NOMO-1 treated with dmso at 0.1 percent for 144 hours (cell line): ENCODE results near the gene ATP13A4.
"Not testable (repeated sequence)": the region's sequence is repeated elsewhere in the genome, so short reads cannot be mapped to it uniquely, and the experiment has no call there.

Experiments
- DNase-seq: peaks from one replicate; lab custom pipeline; 2025; ENCODE audit not compliant: unreplicated experiment; lab: John Stamatoyannopoulos, UW

Gene ATP13A4

DNA sequence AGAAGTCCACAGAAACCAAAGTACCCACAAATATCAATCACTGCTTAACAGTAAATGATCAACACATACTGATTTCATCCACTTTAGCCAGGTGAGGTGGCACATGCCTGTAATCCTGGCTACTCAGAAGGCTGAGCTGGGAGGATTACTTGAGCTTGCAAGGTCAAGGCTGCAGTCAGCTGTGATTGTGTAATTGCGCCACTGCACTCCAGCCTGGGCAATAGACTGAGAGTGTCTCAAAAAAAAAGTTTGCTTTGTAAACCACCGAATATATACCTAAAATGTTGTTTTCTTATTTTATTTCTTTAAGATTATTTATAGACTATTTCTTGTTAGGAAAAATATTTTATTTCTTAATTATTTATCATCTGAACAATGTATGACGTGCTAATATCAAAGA, 8.7 kb upstream of the ATP13A4 start:
- DNase-seq: no peak

DNA sequence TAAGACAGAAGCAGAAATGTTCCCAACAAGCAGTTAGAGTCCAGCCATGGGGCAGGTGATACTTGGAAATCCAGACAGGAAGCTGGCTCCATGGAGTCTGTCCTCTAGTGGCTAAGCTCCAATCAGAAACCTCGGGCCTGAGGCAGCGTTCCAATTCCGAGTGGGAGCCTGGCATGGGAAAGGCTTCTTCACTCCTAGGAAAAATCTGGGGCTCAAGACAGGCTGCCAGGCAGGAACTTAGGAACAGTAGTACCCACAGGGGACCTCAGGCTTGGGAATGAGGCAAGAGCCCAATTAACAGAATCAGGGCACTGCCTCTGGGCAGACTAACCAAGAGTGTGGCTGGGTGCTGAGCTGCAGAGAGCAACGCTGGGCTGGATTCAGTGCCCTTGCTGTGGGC, 6.2 kb upstream of the ATP13A4 start:
- DNase-seq: no peak

DNA sequence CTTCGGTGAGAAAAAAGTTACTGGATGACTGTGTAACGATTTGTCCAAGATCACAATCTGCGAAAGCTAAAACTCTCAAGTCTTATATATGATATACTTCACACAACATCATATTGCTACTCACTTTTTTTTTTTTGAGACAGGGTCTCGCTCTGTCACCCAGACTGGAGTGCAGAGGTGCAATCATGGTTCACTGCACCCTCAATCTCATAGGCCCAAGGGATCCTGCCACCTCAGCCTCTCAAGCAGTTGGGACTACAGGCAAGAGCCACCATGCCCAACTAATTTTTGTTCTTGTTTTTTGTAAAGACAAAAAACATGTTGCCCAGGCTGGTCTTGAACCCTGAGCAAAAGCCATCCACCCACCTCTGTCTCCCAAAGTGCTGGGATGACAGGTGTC, 5.4 kb upstream of the ATP13A4 start:
- no peak for DNase-seq

DNA sequence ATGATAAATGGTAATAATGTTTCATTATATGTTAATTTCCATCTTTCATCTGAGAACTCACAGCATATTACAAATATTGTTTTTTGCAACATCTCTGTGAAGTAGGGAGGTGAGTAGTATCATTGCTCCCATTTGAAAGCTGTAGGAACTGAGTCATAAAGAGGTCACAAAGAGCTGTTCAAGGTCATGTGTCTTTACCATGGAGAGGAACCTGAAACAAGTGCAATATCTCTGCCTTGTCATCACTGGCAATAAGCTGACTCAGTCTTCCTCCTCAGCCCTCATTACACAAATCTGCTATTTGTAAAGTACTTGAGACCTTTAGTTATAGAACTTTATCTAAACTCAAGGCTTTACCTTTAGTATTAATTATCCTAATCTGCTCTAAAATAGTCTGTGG, 4.4 kb upstream of the ATP13A4 start:
- no peak for DNase-seq

DNA sequence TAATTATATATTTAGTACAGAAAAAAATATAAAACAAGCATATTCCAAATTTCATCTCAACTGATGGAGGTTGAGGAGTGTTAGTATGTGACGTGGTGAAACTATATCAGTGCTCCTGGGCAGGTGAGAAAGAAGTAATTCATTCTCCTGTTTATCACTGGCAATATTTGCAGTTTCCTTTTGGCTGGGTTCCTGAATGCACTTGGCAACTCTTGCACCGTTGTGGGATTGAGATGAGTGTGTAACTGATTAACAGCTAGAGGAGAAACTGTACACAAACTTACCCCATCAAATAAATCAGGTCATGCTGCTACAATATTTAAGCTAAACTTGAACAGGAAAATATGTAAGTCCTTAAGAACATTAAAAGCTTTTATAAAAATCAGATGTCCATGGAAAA, 2.1 kb upstream of the ATP13A4 start:
- no peak for DNase-seq

DNA sequence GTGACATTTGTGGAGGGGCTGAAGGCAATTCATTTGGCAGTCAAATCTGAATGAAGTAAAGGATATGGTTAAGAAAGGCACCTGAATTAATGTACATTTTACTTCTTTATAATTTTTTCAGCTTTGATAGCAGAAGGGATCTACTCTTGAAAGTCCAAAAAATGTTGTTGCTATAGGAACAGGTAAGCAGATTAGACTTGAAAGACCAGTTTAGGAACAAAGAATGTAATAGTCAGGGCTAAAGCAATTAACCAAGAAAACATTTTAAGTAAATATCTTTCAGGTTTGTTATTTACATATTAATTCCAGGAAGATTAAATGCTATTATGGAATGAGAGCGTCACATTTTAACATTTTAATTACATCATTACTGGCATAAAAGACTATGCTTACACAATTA, 1.1 kb downstream of the ATP13A4 start:
- no peak for DNase-seq

DNA sequence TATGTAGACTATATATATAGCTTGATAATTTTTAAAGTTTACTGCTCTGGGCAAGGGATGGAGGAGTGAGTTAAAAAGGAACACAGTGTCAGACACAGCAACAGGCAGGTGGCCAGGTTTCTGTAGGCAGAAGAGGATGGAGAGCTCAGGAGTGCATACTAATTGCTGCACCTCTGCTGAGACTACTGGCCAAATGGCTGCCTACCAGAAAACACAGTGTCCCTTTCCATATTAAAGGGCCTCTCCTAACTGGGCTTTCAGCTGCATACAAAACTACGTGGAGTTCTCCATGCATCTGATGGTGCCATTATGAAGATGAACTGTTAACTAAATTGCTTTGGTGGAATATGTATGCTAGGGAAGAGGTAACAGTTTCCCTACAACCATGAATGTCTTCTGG, 1.8 kb downstream of the ATP13A4 start:
- no peak for DNase-seq

DNA sequence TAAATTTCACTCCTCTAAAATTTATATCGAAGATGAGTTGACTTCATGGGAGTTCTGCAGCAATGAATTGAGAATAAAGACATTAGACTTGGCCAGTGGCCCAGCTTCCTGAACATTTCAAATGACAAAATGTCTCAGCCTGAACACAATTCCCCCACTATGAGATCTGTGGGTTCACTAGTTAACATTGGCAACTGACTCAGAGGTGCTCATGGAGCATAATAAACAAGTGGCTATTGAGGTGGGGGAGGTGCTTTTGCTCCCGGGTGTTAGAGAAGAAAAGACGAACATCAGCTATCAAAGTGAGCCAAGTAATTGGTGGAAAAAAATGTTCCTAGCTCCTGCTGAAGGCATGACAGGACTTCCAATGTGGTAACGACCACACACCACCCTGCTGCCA, 6.3 kb downstream of the ATP13A4 start:
- DNase-seq: no peak

DNA sequence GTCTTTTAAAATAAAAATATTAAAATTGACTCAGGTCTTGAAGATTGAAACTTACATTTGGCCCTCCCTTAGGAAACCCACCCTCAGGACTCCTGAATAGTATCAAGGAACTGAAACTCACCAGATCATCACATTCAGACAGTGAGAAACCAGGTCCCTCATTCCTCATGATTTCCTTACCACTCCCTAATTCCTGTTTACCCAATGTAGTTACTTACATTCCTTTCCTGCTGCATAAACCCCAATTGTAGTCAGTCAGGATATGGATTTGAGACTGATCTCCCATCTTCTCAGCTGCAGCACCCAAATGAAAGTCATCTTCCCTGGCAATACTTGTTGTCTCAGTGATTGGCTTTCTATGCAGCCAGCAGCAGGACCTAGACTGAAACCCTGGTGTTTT, 8.6 kb downstream of the ATP13A4 start:
- DNase-seq: no peak

DNA sequence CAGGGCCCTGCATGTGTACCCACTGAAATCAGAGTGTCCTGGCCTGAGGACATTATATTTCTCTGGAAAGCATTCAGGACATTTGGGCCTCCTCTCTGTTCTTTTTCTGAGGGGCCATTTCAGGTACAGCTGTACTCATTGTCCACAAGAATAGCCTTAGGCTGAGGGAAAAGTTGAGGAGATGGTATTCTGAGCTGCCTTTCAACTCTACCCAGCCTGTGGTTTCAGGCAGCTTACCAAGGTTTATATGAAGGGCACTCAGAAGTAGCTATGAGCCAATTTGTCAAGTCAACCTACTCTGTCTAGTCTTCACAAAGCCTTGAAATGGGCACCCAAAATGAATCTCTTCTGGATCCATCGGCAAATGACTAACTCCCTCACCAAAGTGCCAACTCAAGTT, 9.4 kb downstream of the ATP13A4 start:
- no peak for DNase-seq

DNA sequence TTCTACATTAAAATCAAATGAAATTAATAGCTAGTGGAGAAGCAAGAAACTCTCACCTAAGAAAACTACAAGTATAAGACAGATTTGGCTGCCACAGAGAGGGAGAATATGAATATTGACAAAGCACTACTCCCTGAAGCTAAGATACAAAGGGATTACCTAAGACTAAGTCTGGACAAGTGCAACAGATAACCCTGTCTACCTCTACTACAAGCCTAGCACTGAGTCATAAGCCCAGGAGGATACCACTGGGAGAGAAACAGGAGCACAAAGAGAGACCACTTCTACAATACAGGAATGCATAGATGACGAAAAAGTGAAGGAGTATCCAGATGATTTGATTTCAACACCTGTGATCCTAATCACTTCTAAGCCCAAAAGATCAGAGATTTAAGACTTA, 10.4 kb downstream of the ATP13A4 start:
- DNase-seq: no peak

DNA sequence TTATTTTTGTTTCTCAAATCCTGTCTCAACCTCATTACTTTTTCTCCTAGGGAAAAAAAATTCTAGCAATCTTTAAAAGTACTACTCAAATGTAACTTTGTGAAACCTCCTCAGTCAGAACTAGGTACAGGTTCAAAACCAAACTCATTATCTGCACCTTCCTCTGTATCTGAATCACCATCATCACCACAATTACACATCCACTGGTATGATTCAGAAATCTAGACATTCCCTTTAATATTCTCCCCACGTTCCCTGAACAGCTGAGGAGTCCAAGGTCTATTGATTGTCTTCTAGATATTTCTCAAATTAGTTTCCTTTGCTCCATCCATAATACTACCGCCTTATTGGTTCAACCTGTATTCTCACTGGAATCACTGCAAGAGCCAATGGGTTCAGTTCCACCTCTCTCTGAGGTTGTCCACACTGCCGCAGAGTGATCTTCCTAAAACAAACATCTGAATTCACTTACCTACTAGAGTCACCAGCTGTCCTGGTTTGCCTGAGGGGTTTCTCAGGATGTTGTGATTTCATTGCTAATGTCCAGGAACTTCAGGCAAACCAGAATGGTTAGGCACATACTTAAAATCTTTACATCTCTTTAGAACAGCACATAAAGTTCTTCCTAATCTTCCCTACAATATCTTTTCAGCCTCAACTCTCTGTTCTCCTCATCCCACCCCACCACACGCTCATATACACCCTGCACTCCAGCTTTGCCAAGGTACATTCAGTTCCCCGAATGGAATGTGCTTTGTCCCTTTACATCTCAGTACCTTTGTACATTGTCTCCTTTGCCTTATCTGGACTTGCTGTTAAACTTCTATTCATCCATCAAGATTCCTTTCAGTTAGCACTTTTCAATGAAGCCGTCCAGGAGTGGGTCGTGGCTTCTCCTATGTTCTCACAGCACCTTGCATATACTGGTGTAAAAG, 24.2 kb downstream of the ATP13A4 start:
- DNase-seq: no peak

DNA sequence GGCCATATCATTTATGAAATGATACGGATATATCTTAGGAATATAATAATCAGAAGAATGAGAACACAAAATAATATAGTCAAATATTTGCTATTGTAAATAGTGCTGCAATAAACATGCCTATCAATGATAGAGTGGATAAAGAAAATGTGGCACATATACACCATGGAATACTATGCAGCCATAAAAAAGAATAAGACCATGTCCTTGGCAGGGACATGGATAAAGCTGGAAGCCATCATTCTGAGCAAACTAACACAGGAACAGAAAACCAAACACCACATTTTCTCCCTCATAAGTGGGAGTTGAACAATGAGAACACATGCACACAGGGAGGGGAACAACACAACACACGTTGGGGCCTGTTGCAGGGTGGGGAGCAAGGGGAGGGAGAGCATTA, 28.6 kb downstream of the ATP13A4 start:
- DNase-seq: not testable (repeated sequence)

DNA sequence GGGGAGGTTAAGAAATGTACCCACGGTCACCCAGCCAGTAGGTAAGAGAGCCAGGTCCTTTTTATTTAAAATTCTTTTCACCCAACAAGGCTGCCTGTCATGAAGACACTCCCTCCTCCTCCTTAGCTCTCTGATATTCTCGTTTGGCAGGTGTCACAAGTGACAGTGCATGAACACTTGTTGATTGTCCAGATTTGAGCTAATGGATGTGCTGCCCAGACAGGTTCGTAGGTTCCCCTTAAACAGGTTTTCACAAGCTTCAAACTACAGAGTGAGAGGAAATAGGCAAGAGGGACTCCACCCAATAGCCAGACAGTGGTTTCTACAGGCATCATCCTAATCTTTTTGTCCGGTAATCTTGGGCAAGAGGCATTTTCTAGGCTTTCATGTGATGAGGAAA, 32.2 kb downstream of the ATP13A4 start:
- no peak for DNase-seq

DNA sequence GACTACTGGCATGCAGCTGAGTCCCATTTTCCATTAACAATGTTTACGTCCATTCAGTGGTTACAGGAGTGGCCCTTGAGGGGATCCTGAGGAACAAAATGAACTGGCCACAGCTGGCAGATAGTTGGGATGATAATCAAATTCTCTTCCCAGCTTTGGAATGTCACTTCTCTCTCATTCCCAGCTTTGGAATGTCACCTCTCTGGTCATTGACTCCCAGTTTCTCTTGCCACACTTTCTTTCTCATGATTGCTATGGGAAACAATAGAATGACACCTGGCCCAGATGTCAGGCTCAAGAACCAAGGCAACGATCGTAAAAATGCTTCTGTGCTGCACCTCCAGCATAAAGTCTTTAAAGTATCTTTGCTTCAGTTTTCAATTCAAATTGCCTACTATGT, 34.0 kb downstream of the ATP13A4 start:
- no peak for DNase-seq

DNA sequence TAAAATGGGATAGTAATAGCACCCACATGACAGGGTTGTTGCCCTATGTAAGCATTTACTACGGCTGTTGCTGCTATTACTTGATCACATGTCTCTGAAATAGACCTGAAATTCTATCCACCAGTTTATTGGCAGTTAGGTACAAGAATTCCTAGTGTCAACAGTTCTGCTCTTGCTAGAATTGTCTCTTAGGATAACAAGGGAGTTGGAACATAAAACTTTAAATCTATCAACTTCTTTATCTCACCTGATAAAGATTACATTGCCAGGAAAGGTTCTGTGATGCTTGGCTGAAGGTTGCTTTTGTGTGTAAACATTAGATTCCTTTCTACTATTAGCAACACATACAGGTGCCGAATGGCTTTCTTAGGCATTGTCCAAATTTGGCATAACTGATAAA, 38.7 kb downstream of the ATP13A4 start:
- DNase-seq: no peak

DNA sequence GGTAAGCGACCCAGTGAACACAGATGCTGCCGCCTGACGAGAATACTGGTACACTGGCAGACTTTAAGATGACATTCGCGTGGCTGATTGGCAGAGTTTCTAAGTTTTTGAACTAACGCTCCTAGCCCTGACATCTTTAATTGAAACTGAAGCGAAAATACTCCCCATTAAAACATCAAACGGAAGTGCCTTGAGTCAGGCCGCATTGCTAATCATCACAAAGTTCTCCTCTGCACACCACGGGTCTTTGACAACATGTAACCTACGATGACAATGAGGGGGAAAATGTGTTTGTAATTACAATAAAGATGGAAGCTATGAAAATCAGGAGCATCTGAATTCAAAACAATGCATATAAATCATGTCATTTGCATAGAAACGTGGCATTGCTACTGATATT, 44.5 kb downstream of the ATP13A4 start:
- DNase-seq: no peak

DNA sequence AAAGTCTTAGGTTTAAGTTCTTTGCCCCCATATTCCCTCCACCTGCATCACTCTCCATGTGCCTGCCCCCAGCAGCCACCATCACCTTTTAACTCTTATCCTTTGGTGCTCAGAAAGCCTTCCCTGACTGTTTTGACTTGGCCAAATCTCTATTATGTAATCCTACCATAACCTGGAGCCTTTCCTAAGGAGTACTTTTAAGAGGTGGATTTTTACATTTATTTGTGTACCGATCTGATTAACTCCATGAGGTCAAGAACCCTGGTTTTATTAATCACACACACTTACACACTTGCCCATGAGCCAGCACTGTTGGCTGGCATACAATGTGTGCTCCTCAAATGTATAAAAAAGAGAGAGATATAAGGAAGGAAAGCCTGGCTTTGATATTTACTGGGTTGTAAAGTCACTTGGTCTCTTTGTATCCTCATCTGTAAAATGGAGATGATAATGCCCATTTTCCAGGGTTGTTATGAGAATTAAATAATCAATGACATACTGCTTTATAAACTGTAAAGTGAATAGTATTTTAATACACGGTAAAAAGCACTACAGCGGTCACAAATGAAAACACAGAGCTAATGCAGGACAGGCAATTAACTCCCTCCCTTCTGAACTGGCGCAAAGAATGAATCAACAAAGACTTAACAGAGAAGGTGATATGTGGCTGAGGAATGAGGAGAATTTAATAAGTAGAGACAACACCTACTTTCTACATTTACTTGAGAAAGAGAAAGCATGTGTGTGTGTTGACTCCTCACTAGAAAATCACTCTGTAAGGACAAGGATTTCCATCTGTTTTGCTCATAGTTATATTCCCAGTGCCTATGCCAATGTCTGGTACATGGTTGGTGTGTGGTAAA, 45.4 kb downstream of the ATP13A4 start:
- no peak for DNase-seq

DNA sequence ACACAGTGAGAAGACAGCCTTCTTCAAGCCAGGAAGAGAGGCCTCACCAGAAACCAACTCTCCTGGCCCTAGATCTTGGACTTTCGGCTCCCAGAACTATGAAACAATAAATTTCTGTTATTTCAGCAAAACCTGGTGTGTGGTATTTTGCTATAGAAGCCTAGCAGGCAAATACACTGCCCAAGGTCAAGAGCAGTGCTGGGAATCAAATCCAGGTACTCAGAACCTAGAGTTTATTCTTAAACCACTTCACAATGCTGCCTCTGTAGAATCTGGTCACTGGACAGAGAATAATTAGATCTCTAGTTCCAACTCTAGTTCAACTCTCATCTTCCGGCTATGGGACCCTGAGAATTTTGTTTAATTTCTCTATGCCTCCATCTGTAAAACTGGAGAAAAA, 46.6 kb downstream of the ATP13A4 start:
- no peak for DNase-seq

DNA sequence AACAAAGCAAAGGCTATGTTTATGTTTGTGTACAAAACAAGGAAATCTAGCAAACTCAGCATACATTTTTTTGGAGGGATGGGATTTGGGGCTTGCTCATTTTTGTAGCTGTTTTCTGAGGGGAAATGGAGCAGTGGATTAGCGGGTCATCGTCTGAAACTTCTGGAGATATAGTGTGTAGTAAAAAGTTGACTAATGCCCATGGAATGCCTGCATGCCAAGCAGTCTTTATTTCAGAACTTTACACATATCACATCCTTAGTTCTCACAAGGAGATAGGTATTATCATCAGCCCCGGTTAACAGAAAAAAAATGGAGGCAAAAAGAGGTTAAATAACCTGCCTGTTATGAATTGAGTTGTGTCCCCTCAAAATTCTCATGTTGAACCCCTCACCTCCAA, 47.1 kb downstream of the ATP13A4 start:
- DNase-seq: no peak

DNA sequence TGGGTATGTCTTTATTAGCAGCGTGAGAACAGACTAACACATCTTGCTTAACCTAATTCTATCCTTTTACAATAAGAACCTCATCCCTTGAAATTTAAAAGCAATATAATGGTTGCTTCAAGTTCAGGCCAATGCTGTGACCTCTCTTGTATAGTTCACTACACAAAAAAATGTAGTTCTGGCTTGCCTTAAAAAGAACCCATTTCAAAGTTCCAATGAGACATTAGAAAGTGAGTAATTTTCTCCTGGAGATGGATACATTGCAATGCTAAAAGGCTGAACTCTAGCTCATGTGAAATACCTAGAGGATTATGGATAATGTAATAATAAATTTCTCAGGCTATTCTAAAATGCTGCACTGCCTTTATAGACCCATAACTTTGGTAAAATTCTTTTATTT, 47.8 kb downstream of the ATP13A4 start:
- DNase-seq: no peak

DNA sequence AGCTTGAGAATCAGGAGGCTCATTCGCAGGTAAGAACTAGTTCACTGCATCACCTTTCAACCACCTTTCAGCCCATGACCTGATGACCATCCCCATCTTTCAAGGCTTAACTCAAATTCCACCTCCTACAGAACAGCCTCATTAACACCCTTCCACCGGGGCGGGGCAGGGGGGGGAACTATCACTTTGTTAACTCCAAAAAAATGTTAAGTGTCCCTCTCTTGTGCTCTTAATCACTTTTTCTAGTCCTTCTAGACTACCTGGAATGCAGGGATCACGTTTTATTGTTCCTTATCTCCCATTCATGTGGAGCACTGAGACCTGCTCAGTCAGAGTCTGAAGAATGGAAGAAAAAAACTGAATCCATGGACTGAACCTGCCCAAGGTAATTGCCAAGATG, 51.8 kb downstream of the ATP13A4 start:
- no peak for DNase-seq
